DND-41 (cell line): ENCODE measurements around the gene CEBPB.
A peak's percentile ranks its signal among the peaks of the same experiment; 100 is the strongest.

Experiments
- ATAC-seq: fragments of 200-7000 bp; cut with Tn5 transposase; 3 replicates; pipeline ENCODE4 v1.9.1; 2021; ENCODE audit warnings: low read depth; ENCODE audit not compliant: insufficient read depth
- DNase-seq: peaks from one replicate; pipeline ENCODE4 v3.0.0-alpha.2; 2020
- H2AFZ ChIP-seq: 2 replicates; pipeline ENCODE4 v1.6.0; 2012; ENCODE audit warnings: low read depth, low read length
- H3K27ac ChIP-seq: 2 replicates; pipeline ENCODE4 v1.5.1; 2012; ENCODE audit warnings: low read length, inconsistent platforms
- H3K27me3 ChIP-seq: fragments of 200-600 bp; sonication (generic); 2 replicates; pipeline ENCODE4 v1.6.0; 2012; ENCODE audit warnings: low read length, mild to moderate bottlenecking, inconsistent platforms; ENCODE audit not compliant: insufficient read depth, poor library complexity
- H3K36me3 ChIP-seq: 2 replicates; pipeline ENCODE4 v1.5.1; 2012; ENCODE audit warnings: low read length, inconsistent platforms; ENCODE audit not compliant: insufficient read depth
- H3K4me1 ChIP-seq: 2 replicates; pipeline ENCODE4 v1.5.1; 2012; ENCODE audit warnings: mild to moderate bottlenecking, low read length; ENCODE audit not compliant: insufficient read depth
- H3K4me2 ChIP-seq: 2 replicates; pipeline ENCODE4 v1.6.0; 2012; ENCODE audit warnings: mild to moderate bottlenecking, moderate library complexity, low read length, inconsistent platforms; ENCODE audit not compliant: insufficient read depth
- H3K4me3 ChIP-seq, 2 experiments: fragments of 200-600 bp in 1 of 2; shearing (Covaris generic) in 1 of 2; 2 replicates each; pipeline ENCODE4 v1.5.1; 2012 to 2016; ENCODE audit warnings: inconsistent platforms in 2 of 2, low read length in 2 of 2, mild to moderate bottlenecking in 2 of 2, low read depth in 1 of 2, moderate library complexity in 1 of 2
- H3K79me2 ChIP-seq: 2 replicates; pipeline ENCODE4 v1.6.0; 2012; ENCODE audit warnings: low read length, inconsistent platforms; ENCODE audit not compliant: insufficient read depth
- H3K9ac ChIP-seq: 2 replicates; pipeline ENCODE4 v1.6.0; 2012; ENCODE audit warnings: low read depth, mild to moderate bottlenecking, inconsistent platforms, low read length, moderate library complexity
- H3K9me3 ChIP-seq: 2 replicates; pipeline ENCODE4 v1.5.1; 2012; ENCODE audit warnings: low read length, moderate library complexity, mild to moderate bottlenecking, inconsistent platforms; ENCODE audit not compliant: insufficient read depth, severe bottlenecking
- H4K20me1 ChIP-seq: 2 replicates; pipeline ENCODE4 v1.6.0; 2012; ENCODE audit warnings: low read length; ENCODE audit not compliant: insufficient read depth
- CTCF ChIP-seq: IDR thresholded peaks from 2 replicates; pipeline ENCODE4 v1.5.1; 2012; ENCODE audit warnings: borderline replicate concordance, low read length, moderate library complexity, mild to moderate bottlenecking; ENCODE audit not compliant: poor library complexity, severe bottlenecking; ENCODE audit errors: extremely low read depth
- EZH2 ChIP-seq: IDR thresholded peaks from 3 replicates; pipeline ENCODE4 v1.6.1; 2012; ENCODE audit warnings: borderline replicate concordance, low read depth, mild to moderate bottlenecking, moderate library complexity, low read length, inconsistent platforms; ENCODE audit not compliant: severe bottlenecking

CEBPB gene

GRCh38 chr20:50189681-50190250 is 864 bp upstream of the CEBPB start:
- Histone ChIP-seq H4K20me1 (peaks cover 30% of the 10 kb centered on the region), H3K4me1 (peaks cover 26% of the 10 kb centered on the region), H3K9ac (peak overlapping the region; percentile 81; the same call in 1 of the 2 replicates), H2AFZ (0 out of 2 replicates have a peak overlapping the region, but pooled peaks have one; percentile 47), H3K4me2 (peak overlapping the region; percentile 99), H3K27ac (no peak overlapping the region), H3K27me3 (no peaks in the 10 kb centered on the region), H3K79me2 (peaks cover 40% of the 10 kb centered on the region), H3K36me3 (peaks cover 22% of the 10 kb centered on the region), H3K9me3 (no peaks in the 10 kb centered on the region), H3K4me3 (peak overlapping the region in 1 of 2 experiments; percentile 70; a peak in 2 of 4 replicates)
- ATAC-seq (no peak), DNase-seq (peak; percentile 33)
- TF ChIP-seq CTCF = no peak
- no peak for TF ChIP-seq EZH2

GRCh38 chr20:50191065-50191543 is 474 bp downstream of the CEBPB start:
- Histone ChIP-seq H3K4me1 (peaks cover 26% of the 10 kb centered on the region), H3K79me2 (peaks cover 43% of the 10 kb centered on the region), H3K4me2 (peak overlapping the region; percentile 99), H3K27ac (peak overlapping the region; percentile 90), H3K27me3 (no peaks in the 10 kb centered on the region), H2AFZ (peak overlapping the region; percentile 90), H3K9ac (peak overlapping the region; percentile 81), H3K4me3 (peak overlapping the region; percentile 49 to 70), H3K9me3 (no peaks in the 10 kb centered on the region), H4K20me1 (peaks cover 38% of the 10 kb centered on the region), H3K36me3 (peaks cover 24% of the 10 kb centered on the region)
- ATAC-seq (peak; percentile 21), DNase-seq (peak; percentile 72)
- TF ChIP-seq CTCF = no peak
- no peak for TF ChIP-seq EZH2

GRCh38 chr20:50191544-50192363 is 1.1 kb downstream of the CEBPB start:
- ATAC-seq (peak; percentile 45), DNase-seq (peak; percentile 71)
- Histone ChIP-seq H3K4me1 (peaks cover 23% of the 10 kb centered on the region), H2AFZ (peak overlapping the region; percentile 90), H3K79me2 (peaks cover 43% of the 10 kb centered on the region), H3K27ac (peak overlapping the region; percentile 90), H3K27me3 (no peaks in the 10 kb centered on the region), H3K9ac (peak overlapping the region; percentile 81), H3K4me2 (peak overlapping the region; percentile 99), H3K4me3 (peak overlapping the region; percentile 43 to 70), H3K9me3 (no peaks in the 10 kb centered on the region), H4K20me1 (peaks cover 42% of the 10 kb centered on the region), H3K36me3 (peaks cover 24% of the 10 kb centered on the region)
- TF ChIP-seq CTCF = peak; percentile 54
- no peak for TF ChIP-seq EZH2
